GM12874 (cell line): ENCODE results near the gene UQCRC1.

Experiments
- CTCF ChIP-seq: IDR thresholded peaks from 2 replicates; pipeline ENCODE4 v1.5.1; 2011; ENCODE audit warnings: low read depth, mild to moderate bottlenecking, control low read depth, low read length, moderate library complexity; ENCODE audit not compliant: insufficient read depth

UQCRC1 gene

GRCh38 chr3:48651771-48652170, 42.3 kb upstream of the UQCRC1 start:
- TF ChIP-seq CTCF: no peak

GRCh38 chr3:48650723-48651122, 41.3 kb upstream of the UQCRC1 start:
- TF ChIP-seq CTCF: no peak

GRCh38 chr3:48648188-48648850, 38.9 kb upstream of the UQCRC1 start:
- TF ChIP-seq CTCF: no peak

GRCh38 chr3:48647714-48648113, 38.3 kb upstream of the UQCRC1 start:
- no peak for TF ChIP-seq CTCF

GRCh38 chr3:48644898-48645760, 35.7 kb upstream of the UQCRC1 start:
- no peak for TF ChIP-seq CTCF

GRCh38 chr3:48642605-48643004, 33.2 kb upstream of the UQCRC1 start:
- TF ChIP-seq CTCF: no peak

GRCh38 chr3:48641396-48641795, 31.9 kb upstream of the UQCRC1 start:
- TF ChIP-seq CTCF: no peak
